Superior temporal gyrus (tissue), 1 donor: Measurements from ENCODE around the gene FGD1.
"Not testable (repeated sequence)": the region's sequence is repeated elsewhere in the genome, so short reads cannot be mapped to it uniquely, and the experiment has no call there.

Experiments used
- DNase-seq: peaks from one replicate; pipeline ENCODE4 v3.0.0-alpha.2; 2016; ENCODE audit errors: extremely low spot score

The FGD1 gene

GRCh38 chrX:54495814-54496516, at the start of gene FGD1:
FGD1 (minus strand) TSS chrX:54496234; CDS start chrX:54495432, 802 bp downstream.
- no peak for DNase-seq

GRCh38 chrX:54542239-54542638, 46.2 kb upstream of the FGD1 start:
- not testable (repeated sequence) for DNase-seq

GRCh38 chrX:54540289-54540688, 44.3 kb upstream of the FGD1 start:
- no peak for DNase-seq

- DNase-seq, result no peak
Observed at GRCh38 chrX:54534271-54534670, 38.2 kb upstream of the FGD1 start.

GRCh38 chrX:54530357-54530900, 34.4 kb upstream of the FGD1 start:
- DNase-seq, result no peak

GRCh38 chrX:54529552-54530356, 33.7 kb upstream of the FGD1 start, which contains the start of gene GNL3L:
GNL3L (plus strand) TSS chrX:54530219; CDS start chrX:54532567, 2,348 bp downstream.
- peak; percentile 80 for DNase-seq

- DNase-seq, result no peak
Observed at GRCh38 chrX:54529151-54529550, 33.1 kb upstream of the FGD1 start.

- no peak for DNase-seq
Observed at GRCh38 chrX:54509400-54509799, 13.4 kb upstream of the FGD1 start.

- no peak for DNase-seq
Observed at GRCh38 chrX:54496936-54497335, 902 bp upstream of the FGD1 start.

- no peak for DNase-seq
Observed at GRCh38 chrX:54496517-54496852, 451 bp upstream of the FGD1 start.

- DNase-seq, result no peak
Observed at GRCh38 chrX:54494989-54495813, 833 bp downstream of the FGD1 start.

- DNase-seq, result no peak
Observed at GRCh38 chrX:54494166-54494988, 1.7 kb downstream of the FGD1 start.

GRCh38 chrX:54492340-54492739, 3.7 kb downstream of the FGD1 start:
- no peak for DNase-seq

- DNase-seq, result not testable (repeated sequence)
Observed at GRCh38 chrX:54489819-54490218, 6.2 kb downstream of the FGD1 start.

- DNase-seq, result no peak
Observed at GRCh38 chrX:54484666-54485065, 11.4 kb downstream of the FGD1 start.

- DNase-seq, result no peak
Observed at GRCh38 chrX:54483946-54484345, 12.1 kb downstream of the FGD1 start.

- DNase-seq, result no peak
Observed at GRCh38 chrX:54482839-54483593, 13.0 kb downstream of the FGD1 start.

- no peak for DNase-seq
Observed at GRCh38 chrX:54479136-54480111, 16.6 kb downstream of the FGD1 start.
